ENCODE data around the gene OR1I1. TPM values are rescaled to one million over a fixed set of nuclear protein-coding genes. Genes with fewer than 3 reads are reported as not detected.

OR1I1 gene, protein sequence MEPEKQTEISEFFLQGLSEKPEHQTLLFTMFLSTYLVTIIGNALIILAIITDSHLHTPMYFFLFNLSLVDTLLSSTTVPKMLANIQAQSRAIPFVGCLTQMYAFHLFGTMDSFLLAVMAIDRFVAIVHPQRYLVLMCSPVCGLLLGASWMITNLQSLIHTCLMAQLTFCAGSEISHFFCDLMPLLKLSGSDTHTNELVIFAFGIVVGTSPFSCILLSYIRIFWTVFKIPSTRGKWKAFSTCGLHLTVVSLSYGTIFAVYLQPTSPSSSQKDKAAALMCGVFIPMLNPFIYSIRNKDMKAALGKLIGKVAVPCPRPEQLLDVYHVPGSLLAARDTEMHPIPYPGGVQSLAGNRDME
- total RNA-seq (2021), result not detected in 2 replicates
- long read RNA-seq, result 0 reads

DNA sequence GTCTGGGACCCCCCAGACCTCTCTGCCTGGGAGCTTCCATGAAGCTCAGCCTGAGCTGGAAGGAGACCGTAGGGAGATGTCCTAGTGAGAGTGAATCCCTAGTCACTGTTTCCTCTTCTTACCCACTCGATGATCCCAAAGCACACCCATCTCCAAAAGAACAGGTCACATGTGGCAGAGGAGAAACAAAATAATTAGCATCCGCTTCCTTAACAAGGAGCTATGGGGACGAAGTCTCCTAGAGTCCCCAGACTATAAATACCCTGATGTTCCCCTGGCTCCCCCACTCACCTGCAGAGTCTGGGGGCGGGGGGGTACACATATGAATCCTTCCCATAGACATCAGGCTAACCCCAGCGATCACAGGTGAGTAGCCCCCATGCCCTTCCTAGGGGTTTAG, at the start of gene OR1I1:
Gene OR1I1 (plus strand): TSS at position 301 of the 400 bp plus-strand sequence. CDS start 4,855 bp downstream, outside the sequence.
- Histone ChIP-seq H2BK5ac (ENCODE audit: insufficient read length, low read length) (no peak within 1 kb of the TSS), H3K9ac (ENCODE audit: extremely low read depth, insufficient read length, low read length) (no peak within 1 kb of the TSS), H3K27me3 (ENCODE audit: insufficient read depth, low read length) (no peaks in the 10 kb centered on the region), H3K9me3 (ENCODE audit: control insufficient read depth, low read depth, low read length) (no peaks in the 10 kb centered on the region), H2BK12ac (ENCODE audit: insufficient read length, low read depth, low read length) (no peak within 1 kb of the TSS), H3K14ac (ENCODE audit: insufficient read depth, low read length) (no peak within 1 kb of the TSS), H3K23me2 (ENCODE audit: insufficient read length, low read depth, low read length, poor library complexity, severe bottlenecking) (no peaks in the 10 kb centered on the region), H2BK15ac (ENCODE audit: low read depth, low read length) (no peak within 1 kb of the TSS), H3K4me2 (ENCODE audit: insufficient read depth, insufficient read length, low read length) (no peak within 1 kb of the TSS), H4K5ac (ENCODE audit: insufficient read length, low read depth, low read length) (no peak within 1 kb of the TSS), H4K8ac (replicated peaks; ENCODE audit: insufficient read length, low read depth, low read length) (no peak within 1 kb of the TSS), H3T11ph (ENCODE audit: low read length) (no peak within 1 kb of the TSS), H2BK120ac (ENCODE audit: low read depth, low read length, poor library complexity, severe bottlenecking) (no peak within 1 kb of the TSS), H3K4ac (ENCODE audit: low read depth, low read length) (no peak within 1 kb of the TSS), H3K56ac (ENCODE audit: insufficient read length, low read depth, low read length) (no peak within 1 kb of the TSS), H4K20me1 (ENCODE audit: control insufficient read depth, insufficient read depth, insufficient read length) (no peaks in the 10 kb centered on the region), H2AK5ac (ENCODE audit: insufficient read length, low read length) (no peak within 1 kb of the TSS), H2BK20ac (ENCODE audit: low read depth, low read length, poor library complexity, severe bottlenecking) (no peak within 1 kb of the TSS), H3K27ac (ENCODE audit: insufficient read length, low read depth, low read length) (no peak within 1 kb of the TSS), H2AFZ (ENCODE audit: low read length) (no peak within 1 kb of the TSS), H4K91ac (ENCODE audit: insufficient read length, low read depth, low read length) (no peak within 1 kb of the TSS), H3K18ac (ENCODE audit: insufficient read length, low read depth, low read length) (no peak within 1 kb of the TSS), H3K23ac (ENCODE audit: insufficient read length, low read depth, low read length) (no peak within 1 kb of the TSS), H3K4me1 (ENCODE audit: insufficient read depth, low read length) (no peaks in the 10 kb centered on the region), H3K79me2 (ENCODE audit: insufficient read depth, low read length) (no peaks in the 10 kb centered on the region), H3K79me1 (ENCODE audit: insufficient read depth, low read depth, low read length, poor library complexity, severe bottlenecking) (no peaks in the 10 kb centered on the region)
- no peak within 1 kb of the TSS for H3K4me3 Mint-ChIP-seq
- peaks cover 0 to 69% of the 10 kb centered on the region in 2 experiments; a peak in 2 of 5 replicates for H3K9me3 Mint-ChIP-seq
- peaks cover 24% of the 10 kb centered on the region for H3K27me3 Mint-ChIP-seq (ENCODE audit: low read depth)
- DNase-seq, result no peak
- TF ChIP-seq, protein P1, sequence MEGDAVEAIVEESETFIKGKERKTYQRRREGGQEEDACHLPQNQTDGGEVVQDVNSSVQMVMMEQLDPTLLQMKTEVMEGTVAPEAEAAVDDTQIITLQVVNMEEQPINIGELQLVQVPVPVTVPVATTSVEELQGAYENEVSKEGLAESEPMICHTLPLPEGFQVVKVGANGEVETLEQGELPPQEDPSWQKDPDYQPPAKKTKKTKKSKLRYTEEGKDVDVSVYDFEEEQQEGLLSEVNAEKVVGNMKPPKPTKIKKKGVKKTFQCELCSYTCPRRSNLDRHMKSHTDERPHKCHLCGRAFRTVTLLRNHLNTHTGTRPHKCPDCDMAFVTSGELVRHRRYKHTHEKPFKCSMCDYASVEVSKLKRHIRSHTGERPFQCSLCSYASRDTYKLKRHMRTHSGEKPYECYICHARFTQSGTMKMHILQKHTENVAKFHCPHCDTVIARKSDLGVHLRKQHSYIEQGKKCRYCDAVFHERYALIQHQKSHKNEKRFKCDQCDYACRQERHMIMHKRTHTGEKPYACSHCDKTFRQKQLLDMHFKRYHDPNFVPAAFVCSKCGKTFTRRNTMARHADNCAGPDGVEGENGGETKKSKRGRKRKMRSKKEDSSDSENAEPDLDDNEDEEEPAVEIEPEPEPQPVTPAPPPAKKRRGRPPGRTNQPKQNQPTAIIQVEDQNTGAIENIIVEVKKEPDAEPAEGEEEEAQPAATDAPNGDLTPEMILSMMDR (conservative IDR thresholded peaks at IDR 0.05), result no peak
- WGBS (ENCODE audit: extremely low coverage, insufficient read length, low lambda C conversion rate), result no CpG with 5 or more reads among the region's 6 CpGs
- no peak within 1 kb of the TSS for H3K27ac Mint-ChIP-seq
- H3K4me1 Mint-ChIP-seq, result no peaks in the 10 kb centered on the region
- H3K36me3 Mint-ChIP-seq (ENCODE audit: insufficient read depth in 1 of 3, low read depth in 3 of 3), result no peaks in the 10 kb centered on the region; a peak in 1 of 7 replicates
